Measurements from ENCODE around the gene OSBPL10. TPM values are rescaled to one million over a fixed set of nuclear protein-coding genes. Genes with fewer than 3 reads are reported as not detected.

OSBPL10 gene
- total and polyA plus RNA-seq, 2 donors (not counting 1 experiment from before 2014, with no cell fraction given), result 88.5 to 310 TPM

DNA sequence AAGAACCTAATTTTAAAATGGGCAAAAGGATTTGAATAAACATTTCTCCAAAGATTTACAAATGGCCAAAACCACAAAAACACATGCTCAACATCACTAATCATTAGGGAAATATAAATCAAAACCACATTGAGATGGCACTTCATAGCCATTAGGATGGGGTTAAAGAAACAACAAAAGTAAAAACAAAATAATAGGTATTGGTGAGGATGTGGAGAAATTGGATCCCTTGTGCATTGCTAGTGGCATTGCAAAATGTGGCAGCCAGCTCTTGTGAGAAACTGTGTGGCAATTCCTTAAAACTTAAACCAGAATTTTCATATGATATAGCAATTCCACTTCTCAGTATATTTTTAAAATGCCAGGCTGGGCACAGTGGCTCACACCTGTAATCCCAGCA lies 321.8 kb downstream of the OSBPL10 start:
- no peaks in the 10 kb centered on the region for H3K79me2 ChIP-seq (ENCODE audit: control insufficient read depth, insufficient read depth, low read length)
- Mint-ChIP-seq H3K4me3 (no peak overlapping the region), H3K27ac (no peak overlapping the region), H3K9me3 (ENCODE audit: insufficient read depth) (peaks cover 12% of the 10 kb centered on the region), H3K4me1 (no peaks in the 10 kb centered on the region), H3K27me3 (no peaks in the 10 kb centered on the region)
- ATAC-seq (ENCODE audit: low read depth), result no peak
- peaks cover 5 to 14% (median 10%) of the 10 kb centered on the region in 3 donors for H3K9me3 ChIP-seq (ENCODE audit: control extremely low read depth in 1 of 3, control insufficient read depth in 2 of 3, insufficient read depth in 1 of 3, low read length in 2 of 3)
- H3K27me3 ChIP-seq (replicated peaks in 1 of 4; ENCODE audit: control extremely low read depth in 1 of 4, control insufficient read depth in 3 of 4, insufficient read depth in 4 of 4, low read length in 3 of 4), result no peaks in the 10 kb centered on the region
- H3K4me2 ChIP-seq (replicated peaks; ENCODE audit: low read depth, low read length, poor library complexity, severe bottlenecking), result no peak overlapping the region
- no peak overlapping the region for H3K4me3 ChIP-seq (ENCODE audit: control extremely low read depth in 1 of 5, extremely low read depth in 1 of 5, insufficient read depth in 1 of 5, low read depth in 2 of 5, low read length in 4 of 5)
- peaks cover 23 to 66% of the 10 kb centered on the region in 2 experiments for H3K36me3 ChIP-seq (replicated peaks in 1 of 2; ENCODE audit: control extremely low read depth in 1 of 2, control insufficient read depth in 1 of 2, extremely low read depth in 1 of 2, insufficient read depth in 2 of 2, low read length in 1 of 2)
- H4K20me1 ChIP-seq (ENCODE audit: control insufficient read depth, insufficient read depth, low read length, poor library complexity, severe bottlenecking), result no peaks in the 10 kb centered on the region
- H3K27ac ChIP-seq (ENCODE audit: low read length in 2 of 2), result no peak overlapping the region
- DNase-seq, result no peak
- no peak for TF ChIP-seq EZH2 (IDR thresholded peaks at IDR 0.05; ENCODE audit: borderline replicate concordance, insufficient read depth, low read depth, low read length, poor library complexity, severe bottlenecking)
- ChIA-PET CTCF (interaction anchor here (0.5 kb wide), 1 partner anchor 1073 kb away, joined by 4 read pairs; no protein-coding TSS in a partner anchor), POLR2A (no interaction called here)
- intact Hi-C loops (cut with micrococcal nuclease), result no loop called here
- no peak overlapping the region for H3K9ac ChIP-seq (ENCODE audit: low read length)
- no peaks in the 10 kb centered on the region for H3K4me1 ChIP-seq (ENCODE audit: control insufficient read depth in 2 of 2, insufficient read depth in 2 of 2, low read length in 2 of 2)
- H2AFZ ChIP-seq (ENCODE audit: insufficient read depth, low read depth, low read length, poor library complexity, severe bottlenecking), result no peak overlapping the region

DNA sequence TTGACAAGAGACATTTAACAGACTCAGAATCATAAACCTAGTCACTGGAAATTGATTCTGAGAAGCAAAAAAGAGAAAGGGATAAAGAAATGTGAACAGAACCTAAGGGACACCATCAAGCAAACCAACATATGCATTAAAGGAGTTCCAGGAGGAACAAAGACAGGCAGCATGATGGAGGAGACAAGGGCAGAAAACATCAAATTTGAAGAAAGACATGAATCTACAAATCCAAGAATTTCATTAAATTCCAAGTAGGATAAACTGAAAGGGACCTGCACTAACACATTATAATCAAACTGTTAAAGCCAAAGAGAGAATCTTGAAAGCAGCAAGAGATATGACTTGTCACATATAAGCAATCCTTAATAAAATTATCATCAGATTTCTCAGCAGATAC lies 326.1 kb downstream of the OSBPL10 start:
- H4K20me1 ChIP-seq (ENCODE audit: control insufficient read depth, insufficient read depth, low read length, poor library complexity, severe bottlenecking), result no peaks in the 10 kb centered on the region
- H3K36me3 ChIP-seq (replicated peaks in 1 of 2; ENCODE audit: control extremely low read depth in 1 of 2, control insufficient read depth in 1 of 2, extremely low read depth in 1 of 2, insufficient read depth in 2 of 2, low read length in 1 of 2), result peaks cover 12 to 27% of the 10 kb centered on the region in 2 experiments
- ATAC-seq (ENCODE audit: low read depth) (no peak), DNase-seq (no peak)
- no peaks in the 10 kb centered on the region for H3K79me2 ChIP-seq (ENCODE audit: control insufficient read depth, insufficient read depth, low read length)
- no peak overlapping the region for H2AFZ ChIP-seq (ENCODE audit: insufficient read depth, low read depth, low read length, poor library complexity, severe bottlenecking)
- Mint-ChIP-seq H3K27ac (no peak overlapping the region), H3K27me3 (no peaks in the 10 kb centered on the region), H3K4me3 (no peak overlapping the region), H3K4me1 (no peaks in the 10 kb centered on the region), H3K9me3 (ENCODE audit: insufficient read depth) (peaks cover 27% of the 10 kb centered on the region)
- no peak overlapping the region for H3K4me3 ChIP-seq (ENCODE audit: control extremely low read depth in 1 of 5, extremely low read depth in 1 of 5, insufficient read depth in 1 of 5, low read depth in 2 of 5, low read length in 4 of 5)
- H3K9ac ChIP-seq (ENCODE audit: low read length), result no peak overlapping the region
- ChIA-PET POLR2A (no interaction called here), CTCF (no interaction called here)
- H3K27ac ChIP-seq (ENCODE audit: low read length in 2 of 2), result no peak overlapping the region
- no peak for TF ChIP-seq EZH2 (IDR thresholded peaks at IDR 0.05; ENCODE audit: borderline replicate concordance, insufficient read depth, low read depth, low read length, poor library complexity, severe bottlenecking)
- TF ChIP-seq, protein P1, sequence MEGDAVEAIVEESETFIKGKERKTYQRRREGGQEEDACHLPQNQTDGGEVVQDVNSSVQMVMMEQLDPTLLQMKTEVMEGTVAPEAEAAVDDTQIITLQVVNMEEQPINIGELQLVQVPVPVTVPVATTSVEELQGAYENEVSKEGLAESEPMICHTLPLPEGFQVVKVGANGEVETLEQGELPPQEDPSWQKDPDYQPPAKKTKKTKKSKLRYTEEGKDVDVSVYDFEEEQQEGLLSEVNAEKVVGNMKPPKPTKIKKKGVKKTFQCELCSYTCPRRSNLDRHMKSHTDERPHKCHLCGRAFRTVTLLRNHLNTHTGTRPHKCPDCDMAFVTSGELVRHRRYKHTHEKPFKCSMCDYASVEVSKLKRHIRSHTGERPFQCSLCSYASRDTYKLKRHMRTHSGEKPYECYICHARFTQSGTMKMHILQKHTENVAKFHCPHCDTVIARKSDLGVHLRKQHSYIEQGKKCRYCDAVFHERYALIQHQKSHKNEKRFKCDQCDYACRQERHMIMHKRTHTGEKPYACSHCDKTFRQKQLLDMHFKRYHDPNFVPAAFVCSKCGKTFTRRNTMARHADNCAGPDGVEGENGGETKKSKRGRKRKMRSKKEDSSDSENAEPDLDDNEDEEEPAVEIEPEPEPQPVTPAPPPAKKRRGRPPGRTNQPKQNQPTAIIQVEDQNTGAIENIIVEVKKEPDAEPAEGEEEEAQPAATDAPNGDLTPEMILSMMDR (IDR thresholded peaks at IDR 0.05), result no peak
- no peak overlapping the region for H3K4me2 ChIP-seq (replicated peaks; ENCODE audit: low read depth, low read length, poor library complexity, severe bottlenecking)
- H3K9me3 ChIP-seq (ENCODE audit: control extremely low read depth in 1 of 3, control insufficient read depth in 2 of 3, insufficient read depth in 1 of 3, low read length in 2 of 3), result peaks cover 22 to 35% (median 25%) of the 10 kb centered on the region in 3 donors
- H3K4me1 ChIP-seq (ENCODE audit: control insufficient read depth in 2 of 2, insufficient read depth in 2 of 2, low read length in 2 of 2), result no peaks in the 10 kb centered on the region
- H3K27me3 ChIP-seq (replicated peaks in 1 of 4; ENCODE audit: control extremely low read depth in 1 of 4, control insufficient read depth in 3 of 4, insufficient read depth in 4 of 4, low read length in 3 of 4), result no peaks in the 10 kb centered on the region
- intact Hi-C loops (cut with micrococcal nuclease), result no loop called here

Measured in B cell (primary cell).